Subcutaneous adipose tissue (tissue), 4 donors: ENCODE measurements around the gene BCL7B. TPM values are rescaled to one million over a fixed set of nuclear protein-coding genes. Genes with fewer than 3 reads are reported as not detected.

Experiments used
- total RNA-seq, 4 donors: library from RNA; depleted of rRNA; stranded (reverse); fragments of >200 nt; gene quantifications; one replicate each; pipeline ENCODE4 v1.1.0, GENCODE V29; 2016
- TF ChIP-seq, protein P1 (sequence below): fragments of 450-650 bp; IDR thresholded peaks from one replicate; pipeline ENCODE4 v1.5.1; 2016; ENCODE audit warnings: low read depth, mild to moderate bottlenecking, control low read depth, antibody characterized with exemption, moderate library complexity

Gene BCL7B
- total RNA-seq, 4 donors from 2014 or later: 61.0 to 91.4 (median 69.0) TPM

DNA sequence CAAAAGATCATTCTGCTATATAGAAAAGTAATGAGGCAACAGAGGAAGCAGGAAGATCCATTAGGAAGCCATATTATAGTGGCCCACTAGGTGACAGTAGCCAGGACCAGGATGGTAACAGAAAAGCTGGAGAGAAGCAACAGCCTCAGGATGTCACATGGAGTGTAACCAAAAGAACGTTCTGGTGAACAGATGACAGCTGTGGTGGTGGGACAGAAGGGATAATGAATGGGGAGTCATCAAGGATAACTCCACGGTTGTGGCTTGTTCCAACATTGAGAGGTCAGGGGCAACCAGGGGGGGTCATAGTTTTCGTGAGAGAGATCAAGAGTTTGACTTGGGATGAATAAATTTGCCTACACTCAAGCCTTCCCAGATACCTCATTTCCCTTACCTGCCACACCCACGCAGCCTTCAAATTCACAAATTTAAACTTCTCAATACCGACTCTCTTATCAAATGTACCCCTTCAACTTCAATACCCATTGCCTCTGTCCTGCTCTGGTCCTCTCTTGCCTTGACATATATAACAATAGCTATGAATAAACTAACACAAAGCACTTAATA, 11.6 kb upstream of the BCL7B start:
- TF ChIP-seq, protein P1, sequence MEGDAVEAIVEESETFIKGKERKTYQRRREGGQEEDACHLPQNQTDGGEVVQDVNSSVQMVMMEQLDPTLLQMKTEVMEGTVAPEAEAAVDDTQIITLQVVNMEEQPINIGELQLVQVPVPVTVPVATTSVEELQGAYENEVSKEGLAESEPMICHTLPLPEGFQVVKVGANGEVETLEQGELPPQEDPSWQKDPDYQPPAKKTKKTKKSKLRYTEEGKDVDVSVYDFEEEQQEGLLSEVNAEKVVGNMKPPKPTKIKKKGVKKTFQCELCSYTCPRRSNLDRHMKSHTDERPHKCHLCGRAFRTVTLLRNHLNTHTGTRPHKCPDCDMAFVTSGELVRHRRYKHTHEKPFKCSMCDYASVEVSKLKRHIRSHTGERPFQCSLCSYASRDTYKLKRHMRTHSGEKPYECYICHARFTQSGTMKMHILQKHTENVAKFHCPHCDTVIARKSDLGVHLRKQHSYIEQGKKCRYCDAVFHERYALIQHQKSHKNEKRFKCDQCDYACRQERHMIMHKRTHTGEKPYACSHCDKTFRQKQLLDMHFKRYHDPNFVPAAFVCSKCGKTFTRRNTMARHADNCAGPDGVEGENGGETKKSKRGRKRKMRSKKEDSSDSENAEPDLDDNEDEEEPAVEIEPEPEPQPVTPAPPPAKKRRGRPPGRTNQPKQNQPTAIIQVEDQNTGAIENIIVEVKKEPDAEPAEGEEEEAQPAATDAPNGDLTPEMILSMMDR: no peak

DNA sequence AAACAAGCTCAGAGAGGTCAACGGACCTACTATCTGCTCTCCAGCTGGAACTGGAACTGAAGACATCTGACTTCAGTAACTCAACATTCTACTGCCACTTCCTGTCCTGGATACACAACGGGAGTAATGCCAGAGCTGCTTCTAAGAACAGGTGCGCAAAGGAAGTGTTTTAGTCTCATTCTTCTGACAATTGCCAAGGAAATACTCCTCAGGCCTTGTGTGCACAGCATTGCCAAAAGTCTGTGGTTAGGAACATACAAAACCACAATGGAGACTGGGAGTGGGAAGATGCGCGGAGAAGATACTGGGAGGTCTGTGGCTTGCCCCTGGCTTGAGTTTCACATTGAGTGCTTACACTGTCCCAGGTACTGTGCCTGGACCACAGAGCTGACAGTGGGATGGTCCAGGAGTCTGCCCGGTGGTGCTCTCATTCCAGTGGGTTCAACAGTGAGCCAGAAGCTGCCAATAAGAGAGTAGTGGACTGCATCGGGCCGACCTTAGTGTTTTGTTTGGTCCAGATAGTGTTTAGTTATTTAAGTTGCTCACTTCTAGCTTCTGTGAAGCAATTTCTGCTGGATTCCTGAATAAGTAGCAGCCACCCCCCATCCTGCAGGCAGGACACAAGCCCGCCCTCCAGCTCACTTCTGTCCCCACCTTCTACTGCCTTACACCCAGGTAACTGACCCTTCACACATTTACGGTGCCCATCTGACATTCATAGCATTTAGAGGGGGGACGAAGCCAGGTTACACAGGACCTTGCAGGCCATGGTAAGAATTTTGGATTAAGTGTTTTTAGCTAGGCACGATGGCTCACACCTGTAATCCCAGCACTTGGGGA, 10.6 kb upstream of the BCL7B start:
- TF ChIP-seq, protein P1: no peak

DNA sequence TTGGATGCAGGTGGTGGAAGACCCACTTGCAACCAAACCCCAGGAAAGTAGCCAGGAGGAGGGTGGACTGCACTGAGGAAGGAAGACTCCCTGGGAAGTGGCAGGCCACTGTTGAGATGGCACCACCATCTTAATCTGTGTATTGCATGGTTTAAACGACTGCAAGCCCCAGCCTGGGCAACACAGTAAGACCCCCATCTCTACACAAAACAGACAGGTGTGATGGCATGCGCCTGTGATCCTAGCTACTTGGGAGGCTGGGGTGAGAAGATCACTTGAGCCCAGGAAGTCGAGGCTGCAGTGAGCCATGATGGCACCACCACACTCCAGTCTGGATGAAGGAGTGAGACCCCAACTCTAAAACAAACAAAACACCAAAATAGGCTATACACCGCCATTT, 9.7 kb upstream of the BCL7B start:
- TF ChIP-seq, protein P1: no peak

GRCh38 chr7:73565675-73566340, 8.3 kb upstream of the BCL7B start:
- TF ChIP-seq, protein P1: no peak

DNA sequence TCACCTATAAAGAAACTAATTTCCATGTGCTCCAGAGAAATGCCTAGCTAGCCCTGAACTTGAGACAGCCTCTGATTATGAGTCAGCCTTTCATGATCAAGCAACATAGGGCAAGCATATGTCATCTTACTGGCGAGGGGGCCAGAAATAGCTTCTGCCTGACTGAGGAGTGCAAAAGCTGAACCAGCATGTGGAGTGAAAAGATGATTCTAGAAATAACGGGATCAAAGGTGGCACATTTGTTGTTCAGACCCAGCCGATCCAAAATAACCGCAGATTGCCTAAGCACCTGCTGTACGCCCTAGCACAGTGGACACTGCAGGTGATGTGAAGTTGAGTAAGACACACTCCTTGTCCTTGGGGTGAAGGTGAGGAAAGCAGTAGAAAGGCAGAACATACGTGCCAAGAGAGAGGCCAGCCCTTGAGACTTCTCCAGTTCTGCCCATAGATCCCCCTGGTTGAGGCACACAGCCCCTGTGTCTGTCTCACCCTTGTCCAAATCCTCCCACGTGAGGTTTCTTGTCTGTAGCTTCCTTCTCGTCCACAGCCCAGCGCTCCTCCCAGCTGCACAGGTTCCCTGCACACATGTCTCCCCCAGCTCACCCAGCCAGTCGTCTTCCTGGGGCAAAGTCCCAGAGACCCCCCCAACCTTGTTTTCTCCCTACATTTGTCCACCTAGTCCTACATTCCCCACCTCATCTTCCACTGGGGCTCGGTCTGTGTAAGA, 2.8 kb upstream of the BCL7B start:
- TF ChIP-seq, protein P1: no peak

DNA sequence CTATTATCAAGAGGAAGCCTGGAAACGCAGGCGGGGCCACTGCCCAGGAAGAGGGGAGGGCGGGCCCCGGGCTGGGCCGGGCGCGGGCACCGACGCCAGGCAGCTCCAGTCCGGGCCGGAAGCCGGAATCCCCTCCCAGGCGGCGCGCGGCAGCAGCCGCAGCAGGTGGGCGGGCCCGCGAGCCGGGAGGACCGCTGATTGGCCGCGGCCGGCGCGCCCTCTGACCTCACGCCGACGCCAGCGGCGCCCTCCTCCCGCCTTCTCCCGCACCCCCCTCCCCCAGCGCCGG, 438 bp downstream of the BCL7B start:
- TF ChIP-seq, protein P1: no peak
